Upper lobe of left lung (tissue), 6 donors: ENCODE results near the gene ASL. TPM values are rescaled to one million over a fixed set of nuclear protein-coding genes. Genes with fewer than 3 reads are reported as not detected.

ENCODE experiments used
- ATAC-seq, 2 donors: fragments of 200-7000 bp; cut with Tn5 transposase; one replicate each; pipeline ENCODE4 v1.9.1; 2022; ENCODE audit warnings: mild to moderate bottlenecking in 2 of 2, moderate library complexity in 2 of 2; ENCODE audit not compliant: low FRiP score in 2 of 2
- DNase-seq, 2 donors: peaks; one replicate each; pipeline ENCODE4 v3.0.0-alpha.2; 2019 to 2020
- H3K27ac ChIP-seq, 4 donors: fragments of 200-600 bp; sonication (generic); one replicate each; pipeline ENCODE4 v1.5.1; 2016 to 2019
- H3K27me3 ChIP-seq, 4 donors: fragments of 200-600 bp; sonication (generic); one replicate each; pipeline ENCODE4 v1.5.1; 2017 to 2019
- H3K36me3 ChIP-seq, 4 donors: fragments of 200-600 bp; sonication (generic); one replicate each; pipeline ENCODE4 v1.5.1; 2016 to 2019
- H3K4me1 ChIP-seq, 4 donors: fragments of 200-600 bp; sonication (generic); one replicate each; pipeline ENCODE4 v1.5.1; 2018 to 2019
- H3K4me3 ChIP-seq, 4 donors: fragments of 200-600 bp; sonication (generic); one replicate each; pipeline ENCODE4 v1.5.1; 2017 to 2019; ENCODE audit warnings: mild to moderate bottlenecking in 2 of 4, moderate library complexity in 1 of 4
- H3K9me3 ChIP-seq, 4 donors: fragments of 200-600 bp; sonication (generic); one replicate each; pipeline ENCODE4 v1.5.1; 2018 to 2019
- EP300 ChIP-seq, 4 donors: sonication (generic); formaldehyde crosslinking; IDR thresholded peaks; one replicate each; pipeline ENCODE4 v1.5.1; 2017; ENCODE audit warnings: antibody characterized with exemption in 4 of 4, control low read depth in 2 of 4
- POLR2A ChIP-seq, 4 donors: fragments of 450-650 bp; IDR thresholded peaks; one replicate each; pipeline ENCODE4 v1.5.1; 2016 to 2017; ENCODE audit warnings: antibody characterized with exemption in 4 of 4, mild to moderate bottlenecking in 2 of 4
- POLR2AphosphoS5 ChIP-seq, 2 donors: sonication (generic); formaldehyde crosslinking; IDR thresholded peaks; one replicate each; pipeline ENCODE4 v1.5.1; 2017; ENCODE audit warnings: antibody characterized with exemption in 2 of 2
- WGBS, 2 donors: methylation state at CpG; one replicate each; pipeline ENCODE4 v1.1.5; 2017 to 2018; 5-methylcytosine and 5-hydroxymethylcytosine counted together
- total RNA-seq, 6 donors: library from RNA; depleted of rRNA in 4 of 6; stranded (reverse); fragments of >200 nt in 4 of 6; gene quantifications; one replicate each; pipeline versions ENCODE4 v1.1.0 to v1.2.1, GENCODE V29; 2016 to 2021
- TF ChIP-seq, protein P1 (sequence below), 6 experiments: fragments of 450-650 bp in 4 of 6; fragments of 200-600 bp in 2 of 6; sonication (generic) in 2 of 6; IDR thresholded peaks; one replicate each; pipeline ENCODE4 v1.5.1; 2016 to 2019; ENCODE audit warnings: antibody characterized with exemption in 6 of 6
- donor health status: DM: no; HTN: no; CAD: no; lungs with moderate emphysema.
- donor health status: DM: no; HTN: yes; CAD: no; lungs with severe emphysema.

ASL gene
- total RNA-seq, 6 donors from 2014 or later, result 45.5 to 101 (median 67.6) TPM

DNA sequence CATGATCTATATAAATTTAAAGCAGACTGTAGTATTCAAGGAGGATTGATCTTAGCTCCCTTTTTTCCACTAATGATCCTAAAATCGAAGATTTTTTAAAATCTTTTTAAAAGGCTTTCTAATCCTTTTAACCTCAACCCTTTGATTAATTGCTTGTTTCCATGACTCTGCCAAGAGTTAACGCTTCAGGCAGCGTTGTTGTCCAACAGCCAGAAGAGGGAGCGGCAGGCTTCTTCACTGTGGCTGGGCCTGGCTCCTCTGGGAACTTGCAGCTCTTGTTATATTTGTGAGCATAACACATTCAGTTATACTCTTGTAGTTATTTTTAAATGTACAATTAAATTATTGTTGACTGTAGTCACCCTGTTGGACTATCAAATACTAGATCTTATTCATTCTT is 65.3 kb downstream of the ASL start:
- TF ChIP-seq, protein P1, sequence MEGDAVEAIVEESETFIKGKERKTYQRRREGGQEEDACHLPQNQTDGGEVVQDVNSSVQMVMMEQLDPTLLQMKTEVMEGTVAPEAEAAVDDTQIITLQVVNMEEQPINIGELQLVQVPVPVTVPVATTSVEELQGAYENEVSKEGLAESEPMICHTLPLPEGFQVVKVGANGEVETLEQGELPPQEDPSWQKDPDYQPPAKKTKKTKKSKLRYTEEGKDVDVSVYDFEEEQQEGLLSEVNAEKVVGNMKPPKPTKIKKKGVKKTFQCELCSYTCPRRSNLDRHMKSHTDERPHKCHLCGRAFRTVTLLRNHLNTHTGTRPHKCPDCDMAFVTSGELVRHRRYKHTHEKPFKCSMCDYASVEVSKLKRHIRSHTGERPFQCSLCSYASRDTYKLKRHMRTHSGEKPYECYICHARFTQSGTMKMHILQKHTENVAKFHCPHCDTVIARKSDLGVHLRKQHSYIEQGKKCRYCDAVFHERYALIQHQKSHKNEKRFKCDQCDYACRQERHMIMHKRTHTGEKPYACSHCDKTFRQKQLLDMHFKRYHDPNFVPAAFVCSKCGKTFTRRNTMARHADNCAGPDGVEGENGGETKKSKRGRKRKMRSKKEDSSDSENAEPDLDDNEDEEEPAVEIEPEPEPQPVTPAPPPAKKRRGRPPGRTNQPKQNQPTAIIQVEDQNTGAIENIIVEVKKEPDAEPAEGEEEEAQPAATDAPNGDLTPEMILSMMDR (IDR thresholded peaks at IDR 0.05), result peak in 5 of 6 experiments; percentile 38 to 59 (median 44)
- no peak for TF ChIP-seq POLR2AphosphoS5 (IDR thresholded peaks at IDR 0.05)
- TF ChIP-seq POLR2A (IDR thresholded peaks at IDR 0.05), result no peak
- no peak for TF ChIP-seq EP300 (IDR thresholded peaks at IDR 0.05)
- H3K4me1 ChIP-seq, result peaks cover 13 to 31% (median 18%) of the 10 kb centered on the region in 4 donors
- DNase-seq (peak in 1 of 2 donors; percentile 81), ATAC-seq (peak; percentile 78 to 79)
- H3K9me3 ChIP-seq, result no peaks in the 10 kb centered on the region
- 17 to 43% methylated on average over 4 of the region's 4 CpGs for WGBS, 2 donors
- peaks cover 5 to 66% (median 26%) of the 10 kb centered on the region in 4 donors for H3K36me3 ChIP-seq
- H3K27me3 ChIP-seq, result no peaks in the 10 kb centered on the region
- no peak overlapping the region for H3K4me3 ChIP-seq
- H3K27ac ChIP-seq, result peak overlapping the region in 1 of 4 donors; percentile 42

DNA sequence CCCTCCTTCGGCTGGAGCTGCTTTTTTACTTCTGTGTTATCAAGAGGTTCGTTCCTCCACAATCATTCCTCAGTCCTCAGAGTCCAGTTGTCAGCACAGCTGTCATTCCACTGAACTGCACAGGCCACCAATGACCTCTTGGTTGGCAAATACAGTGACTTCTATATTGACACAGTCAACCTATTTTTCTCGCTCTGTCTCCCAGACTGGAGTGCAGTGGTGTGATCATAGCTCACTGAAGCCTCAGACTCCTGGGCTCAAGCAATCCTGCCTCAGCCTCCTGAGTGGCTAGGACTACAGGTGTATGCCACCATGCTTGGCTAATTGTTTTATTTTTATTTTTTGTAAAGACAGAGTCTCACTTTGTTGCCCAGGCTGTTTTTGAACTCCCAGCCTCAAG is 66.7 kb downstream of the ASL start:
- H3K27ac ChIP-seq, result no peak overlapping the region
- TF ChIP-seq, protein P1 (IDR thresholded peaks at IDR 0.05), result no peak
- no peak for TF ChIP-seq POLR2A (IDR thresholded peaks at IDR 0.05)
- TF ChIP-seq POLR2AphosphoS5 (IDR thresholded peaks at IDR 0.05), result no peak
- H3K9me3 ChIP-seq, result no peaks in the 10 kb centered on the region
- DNase-seq (no peak), ATAC-seq (no peak)
- no peak overlapping the region for H3K4me3 ChIP-seq
- H3K4me1 ChIP-seq, result peaks cover 13 to 31% (median 18%) of the 10 kb centered on the region in 4 donors
- peaks cover 5 to 62% (median 24%) of the 10 kb centered on the region in 4 donors for H3K36me3 ChIP-seq
- WGBS, 2 donors, result 78 to 82% methylated on average over 3 of the region's 3 CpGs
- H3K27me3 ChIP-seq, result no peaks in the 10 kb centered on the region

DNA sequence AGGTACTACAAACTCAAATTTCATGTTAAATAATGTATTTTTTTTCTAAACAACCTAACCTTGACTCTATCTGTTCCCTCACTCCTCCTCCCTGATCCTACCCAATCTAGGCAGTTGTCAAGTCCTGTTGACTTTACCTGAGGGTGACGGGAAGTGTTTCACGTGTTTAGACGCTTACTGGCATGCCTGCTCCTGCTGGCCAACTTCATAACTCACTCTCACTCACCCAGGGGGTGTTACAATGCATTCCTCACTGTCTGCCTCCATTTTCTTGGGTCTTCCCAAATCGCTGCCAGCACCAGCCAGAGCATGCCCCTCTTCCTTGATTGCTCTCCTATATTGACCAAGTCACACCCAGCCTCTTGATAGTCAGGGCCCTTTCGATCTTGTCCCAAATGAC is 67.4 kb downstream of the ASL start:
- WGBS, 2 donors, result 54 to 61% methylated on average over 5 of the region's 5 CpGs

More for the DNA sequence above, 67.4 kb downstream of the ASL start:
- no peaks in the 10 kb centered on the region for H3K9me3 ChIP-seq
- peaks cover 13 to 31% (median 18%) of the 10 kb centered on the region in 4 donors for H3K4me1 ChIP-seq
- peak in 1 of 2 donors; percentile 51 for DNase-seq
- peaks cover 7 to 62% (median 26%) of the 10 kb centered on the region in 4 donors for H3K36me3 ChIP-seq
- peak in 1 of 4 donors; percentile 79 for TF ChIP-seq EP300 (IDR thresholded peaks at IDR 0.05)
- TF ChIP-seq POLR2A (IDR thresholded peaks at IDR 0.05), result no peak
- TF ChIP-seq POLR2AphosphoS5 (IDR thresholded peaks at IDR 0.05), result peak in 1 of 2 donors; percentile 52
- no peak for ATAC-seq
- H3K27ac ChIP-seq, result peak overlapping the region in 2 of 4 donors; percentile 33 to 52
- no peak overlapping the region for H3K4me3 ChIP-seq
- no peaks in the 10 kb centered on the region for H3K27me3 ChIP-seq

Other genes with a start within 250 kb of the ASL start
- 10 to 100 TPM; 14.7 to 49.1 (median 33.8) TPM for gene VKORC1L1, start 202.7 kb upstream of the ASL start, total RNA-seq
- 10 to 100 TPM; 47.7 to 91.4 (median 66.8) TPM for gene GUSB, start 93.6 kb upstream of the ASL start, total RNA-seq
- gene CRCP, start 39.0 kb downstream of the ASL start, total RNA-seq, result 10 to 100 TPM; 31.1 to 91.1 (median 37.3) TPM
- gene TPST1, start 129.5 kb downstream of the ASL start, total RNA-seq, result 10 to 100 TPM; 17.1 to 69.1 (median 19.0) TPM